ENCODE results near the gene GNG12.
"Not testable (repeated sequence)": the region's sequence is repeated elsewhere in the genome, so short reads cannot be mapped to it uniquely, and the experiment has no call there.

Gene GNG12

GRCh38 chr1:67749263-67749843 lies 83.9 kb downstream of the GNG12 start:
- no peak for DNase-seq

- DNase-seq, result no peak
Observed at GRCh38 chr1:67748630-67749029, 84.6 kb downstream of the GNG12 start.

GRCh38 chr1:67747671-67748546 lies 85.4 kb downstream of the GNG12 start:
- DNase-seq, result no peak

- no peak for DNase-seq
Observed at GRCh38 chr1:67745875-67746698, 87.2 kb downstream of the GNG12 start.

DNA sequence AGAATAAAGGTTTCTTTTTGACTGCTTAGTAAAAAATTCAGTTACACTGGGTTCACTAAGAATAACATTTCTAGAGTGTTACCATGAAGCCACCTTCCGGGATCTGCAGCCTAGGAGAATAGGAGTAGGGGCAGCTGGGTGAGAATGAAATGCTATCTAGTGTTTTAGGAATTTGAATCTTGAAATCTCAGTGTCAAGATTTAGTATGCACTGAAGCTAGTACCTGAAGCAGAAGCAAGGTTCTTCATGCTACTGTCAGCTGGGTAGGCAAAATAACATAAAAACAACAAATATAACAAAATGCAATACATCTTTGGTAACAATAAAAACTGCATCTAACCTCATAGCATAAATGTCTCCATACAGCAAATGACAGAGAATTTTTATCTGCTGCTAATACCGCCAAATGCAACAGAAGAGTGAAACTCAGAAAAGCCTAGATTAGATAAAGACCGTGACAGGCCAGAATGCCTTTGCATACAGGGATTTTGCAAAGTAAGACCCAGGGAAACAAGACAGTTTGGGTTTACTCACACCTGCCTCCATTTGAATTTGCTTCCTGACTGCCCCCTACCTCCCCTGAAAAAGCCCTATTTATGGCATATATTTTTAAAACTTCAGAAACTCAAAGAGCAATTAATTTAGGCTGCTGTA lies 90.1 kb downstream of the GNG12 start:
- DNase-seq, result no peak

DNA sequence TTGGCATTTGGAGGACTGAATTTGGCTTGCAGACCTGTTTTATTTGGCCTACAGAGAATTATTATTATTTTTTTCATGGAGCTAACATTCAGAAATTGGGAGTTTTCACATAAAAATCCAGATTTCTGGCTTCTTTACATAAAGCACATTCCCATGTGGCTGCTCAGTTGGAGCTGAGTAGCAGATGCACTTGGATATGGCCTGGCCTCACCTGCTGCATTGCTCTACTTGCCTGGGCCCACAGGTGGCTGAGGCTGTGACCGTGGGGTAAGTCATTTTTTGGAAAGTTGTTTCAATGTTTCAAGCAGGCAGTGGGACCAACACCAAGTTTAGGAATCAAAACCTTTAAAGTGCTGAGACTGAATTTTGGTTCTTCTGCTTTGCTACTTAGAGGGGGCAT lies 91.5 kb downstream of the GNG12 start:
- DNase-seq, result no peak

GRCh38 chr1:67741121-67741520 lies 92.1 kb downstream of the GNG12 start:
- DNase-seq, result no peak

- DNase-seq, result no peak
Observed at GRCh38 chr1:67740543-67740942, 92.7 kb downstream of the GNG12 start.

GRCh38 chr1:67739361-67739760 lies 93.9 kb downstream of the GNG12 start:
- no peak for DNase-seq

DNA sequence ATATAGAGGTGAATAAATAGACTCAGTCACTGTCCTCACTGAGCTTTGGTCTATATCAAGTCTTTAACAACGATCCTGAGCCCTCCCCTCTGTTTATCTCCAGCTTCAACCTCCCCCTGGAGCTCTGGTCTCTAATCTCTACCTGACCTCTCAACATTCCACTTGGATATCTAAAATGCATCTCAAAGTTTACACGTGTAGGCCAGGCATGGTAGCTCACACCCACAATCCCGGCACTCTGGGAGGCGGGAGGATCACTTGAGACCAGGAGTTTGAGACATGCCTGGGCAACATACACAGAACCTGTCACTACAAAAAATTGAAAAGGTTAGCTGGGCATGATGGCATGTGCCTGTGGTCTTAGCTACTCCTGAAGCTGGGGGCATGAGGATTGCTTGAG lies 94.9 kb downstream of the GNG12 start:
- no peak for DNase-seq

GRCh38 chr1:67737875-67738274 lies 95.4 kb downstream of the GNG12 start:
- DNase-seq, result no peak

- DNase-seq, result no peak
Observed at GRCh38 chr1:67736750-67737149, 96.5 kb downstream of the GNG12 start.

DNA sequence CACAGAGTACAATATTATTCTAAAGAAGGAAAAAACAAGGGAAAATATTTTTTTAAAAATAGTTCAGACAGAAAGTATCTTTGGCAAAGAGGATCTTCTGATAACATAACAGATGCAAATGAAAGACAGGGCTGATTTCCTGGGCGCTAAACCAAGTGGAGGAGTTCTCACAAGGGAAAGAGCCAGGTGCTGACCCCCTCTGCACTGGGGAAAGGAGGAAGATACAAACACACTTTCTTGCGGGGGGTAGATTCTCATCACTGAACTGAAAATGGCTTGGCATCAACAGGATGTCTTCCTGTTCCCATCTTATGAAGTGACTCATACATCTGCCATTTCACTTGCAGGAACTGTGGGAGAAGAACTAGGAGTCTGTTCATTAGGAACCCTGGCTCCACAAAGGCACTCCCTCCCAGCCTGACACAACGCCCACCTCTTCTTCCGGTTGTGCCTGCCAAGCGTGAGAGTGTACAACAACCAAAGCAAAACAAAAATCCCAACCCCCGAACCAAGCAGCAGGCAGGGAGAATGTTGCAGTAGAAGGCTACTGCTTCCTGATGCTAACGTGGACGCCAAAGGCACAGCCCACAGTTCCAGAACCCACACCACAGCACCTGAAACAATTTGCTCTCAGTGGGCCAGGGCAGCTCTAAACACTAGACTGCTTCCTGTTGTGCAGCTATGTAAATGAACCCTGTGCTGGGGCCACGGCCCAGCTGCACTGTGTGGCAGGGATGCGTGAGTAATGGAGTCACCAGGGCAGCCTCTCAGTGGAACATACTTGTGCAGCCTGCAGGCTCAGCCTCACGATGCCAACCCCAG lies 97.2 kb downstream of the GNG12 start:
- DNase-seq, result no peak

- DNase-seq, result no peak
Observed at GRCh38 chr1:67735206-67735605, 98.1 kb downstream of the GNG12 start.

- no peak for DNase-seq
Observed at GRCh38 chr1:67734323-67734690, 99.0 kb downstream of the GNG12 start.

- DNase-seq, result no peak
Observed at GRCh38 chr1:67733681-67734322, 99.5 kb downstream of the GNG12 start.

DNA sequence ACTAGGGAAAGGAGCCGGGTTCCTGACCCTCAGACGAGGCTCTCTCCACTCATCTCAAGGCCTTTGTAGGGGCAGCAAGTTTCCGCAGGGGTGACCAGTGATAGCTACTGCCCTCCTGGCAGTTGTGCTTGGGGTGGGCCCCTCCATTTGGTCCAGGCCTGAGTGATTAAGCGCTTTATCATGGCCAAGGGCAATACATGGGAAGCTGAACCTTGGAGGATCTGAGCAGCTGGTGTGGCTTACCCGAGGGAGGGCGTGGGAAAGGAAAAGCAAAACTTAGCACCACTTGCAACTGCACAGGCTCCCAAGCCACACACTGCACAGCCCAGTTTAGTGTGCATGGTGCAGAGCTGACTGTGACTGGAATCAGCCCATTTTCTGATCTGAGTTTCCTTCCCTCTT lies 100.5 kb downstream of the GNG12 start:
- DNase-seq, result no peak

- no peak for DNase-seq
Observed at GRCh38 chr1:67731322-67731721, 101.9 kb downstream of the GNG12 start.

DNA sequence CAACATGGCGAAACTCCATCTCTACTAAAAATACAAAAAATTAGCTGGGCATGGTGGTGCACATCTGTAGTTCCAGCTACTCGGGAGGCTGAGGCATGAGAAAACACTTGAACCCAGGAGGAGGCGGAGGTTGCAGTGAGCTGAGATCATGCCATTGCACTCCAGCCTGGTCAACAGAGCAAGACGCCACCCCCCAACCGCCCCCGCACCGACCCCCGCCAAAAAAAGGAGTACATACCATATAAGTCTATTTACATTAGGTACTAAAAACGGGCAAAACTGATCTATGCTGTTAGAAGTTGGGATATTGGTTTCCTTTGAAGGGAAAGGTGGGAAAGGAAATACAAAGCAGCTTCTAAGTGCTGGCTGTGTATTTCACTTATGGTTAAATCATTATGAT lies 103.0 kb downstream of the GNG12 start:
- DNase-seq, result not testable (repeated sequence)

DNA sequence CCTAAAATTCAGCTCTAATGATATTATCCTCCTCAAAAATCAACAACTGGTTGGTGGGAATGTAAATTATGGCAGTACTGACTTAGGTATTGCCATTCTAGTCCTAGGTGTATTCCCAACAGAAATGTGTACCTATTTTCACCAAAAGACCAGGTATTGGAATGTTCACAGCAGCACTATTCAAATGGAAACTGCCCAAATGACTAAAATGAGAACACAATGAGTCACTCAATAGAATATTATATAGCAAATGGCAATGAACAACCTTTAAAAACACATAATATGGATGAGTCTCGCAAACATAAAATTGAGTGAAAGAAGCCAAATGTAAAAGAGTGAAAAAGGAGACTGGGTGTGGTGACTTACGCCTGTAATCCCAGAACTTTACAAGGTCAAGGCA lies 103.4 kb downstream of the GNG12 start:
- no peak for DNase-seq

DNA sequence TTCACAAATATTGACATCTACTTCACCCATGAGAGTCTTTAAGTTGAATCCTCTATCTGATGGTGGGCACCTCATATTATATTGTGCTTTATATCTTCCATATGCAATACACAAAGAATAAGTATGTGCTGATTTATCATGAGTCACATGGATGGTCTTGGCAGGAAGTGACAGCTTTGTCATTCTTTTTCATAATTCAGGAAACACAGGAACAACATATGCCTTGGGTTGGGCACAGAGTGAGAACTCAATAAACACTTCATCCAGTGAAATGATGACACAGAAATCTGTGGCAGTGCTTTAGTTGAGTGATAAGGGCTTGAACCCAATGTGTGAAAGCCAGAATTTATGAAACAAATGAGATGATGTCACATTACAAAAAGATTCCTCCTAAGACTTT lies 107.0 kb downstream of the GNG12 start:
- no peak for DNase-seq

Measured in KG1 (cell line).